Endodermal cell (in vitro differentiated cells): ENCODE data around the gene ACOX3. TPM values are rescaled to one million over a fixed set of nuclear protein-coding genes. Genes with fewer than 3 reads are reported as not detected.

Source experiments
- DNase-seq: peaks from one replicate; pipeline ENCODE4 v3.0.0-alpha.2; 2017
- H3K27ac ChIP-seq: 2 replicates; pipeline ENCODE4 v1.5.1; 2013; ENCODE audit warnings: mild to moderate bottlenecking, low read depth, low read length, moderate library complexity
- H3K27me3 ChIP-seq: 2 replicates; pipeline ENCODE4 v1.6.1; 2013; ENCODE audit warnings: mild to moderate bottlenecking, low read length, moderate library complexity; ENCODE audit not compliant: insufficient read depth, control insufficient read depth, poor library complexity, severe bottlenecking
- H3K36me3 ChIP-seq: 2 replicates; pipeline ENCODE4 v1.7.0; 2013; ENCODE audit warnings: mild to moderate bottlenecking, low read length, moderate library complexity; ENCODE audit not compliant: control insufficient read depth, insufficient read depth
- H3K4me1 ChIP-seq: one replicate; pipeline ENCODE4 v1.7.0; 2013; ENCODE audit warnings: low read length; ENCODE audit not compliant: control insufficient read depth, insufficient read depth
- H3K4me3 ChIP-seq: 2 replicates; pipeline ENCODE4 v1.5.1; 2013; ENCODE audit warnings: mild to moderate bottlenecking, low read length, moderate library complexity
- H3K9ac ChIP-seq: 2 replicates; pipeline ENCODE4 v1.6.1; 2013; ENCODE audit warnings: mild to moderate bottlenecking, low read length, moderate library complexity; ENCODE audit not compliant: poor library complexity, severe bottlenecking; ENCODE audit errors: extremely low read depth
- H3K9me3 ChIP-seq: 2 replicates; pipeline ENCODE4 v1.6.1; 2013; ENCODE audit warnings: mild to moderate bottlenecking, low read length, moderate library complexity; ENCODE audit not compliant: control insufficient read depth
- H3K27ac Mint-ChIP-seq: 2 replicates; pipeline ENCODE4 v1.8.0; 2020; ENCODE audit warnings: mixed read lengths
- H3K27me3 Mint-ChIP-seq: 2 replicates; pipeline ENCODE4 v1.8.0; 2021; ENCODE audit warnings: mild to moderate bottlenecking, mixed read lengths; ENCODE audit not compliant: insufficient read depth
- H3K36me3 Mint-ChIP-seq: 2 replicates; pipeline ENCODE4 v1.8.0; 2020; ENCODE audit warnings: low read depth, mixed read lengths
- H3K4me1 Mint-ChIP-seq: 2 replicates; pipeline ENCODE4 v1.8.0; 2020; ENCODE audit warnings: mixed read lengths
- H3K4me3 Mint-ChIP-seq: 2 replicates; pipeline ENCODE4 v1.8.0; 2020; ENCODE audit warnings: mild to moderate bottlenecking, moderate library complexity, mixed read lengths
- H3K9me3 Mint-ChIP-seq: 2 replicates; pipeline ENCODE4 v1.8.0; 2020; ENCODE audit warnings: mild to moderate bottlenecking, mixed read lengths
- CTCF ChIP-seq: fragments of 200-600 bp; sonication (generic); conservative IDR thresholded peaks from 2 replicates; pipeline ENCODE4 v1.5.0; 2021; ENCODE audit warnings: antibody characterized with exemption, mild to moderate bottlenecking
- WGBS, 2 experiments: methylation state at CpG; one replicate each; pipeline versions ENCODE4 v1.1.5 to v1.1.7; 2013; ENCODE audit warnings: missing lambda C conversion rate in 2 of 2, mixed read lengths in 1 of 2; ENCODE audit not compliant: insufficient coverage in 1 of 2, insufficient read length in 1 of 2; 5-methylcytosine and 5-hydroxymethylcytosine counted together
- total RNA-seq, 2 donors: library from RNA; stranded (reverse); fragmentation: NEBNext Ultra II Directional in 1 of 2; extraction: Animal tissue kit (Norgen Biotek cat#: 25700) in 1 of 2; gene quantifications; 2 replicates in 1 of 2; 3 replicates in 1 of 2; pipeline ENCODE4 v1.2.1, GENCODE V29; 2021

Gene ACOX3
- total RNA-seq, 2 donors from 2014 or later = 55.1 to 146 TPM

- H3K9ac ChIP-seq = no peak overlapping the region
Measured at GRCh38 chr4:8391972-8392371, 48.6 kb downstream of the ACOX3 start.

GRCh38 chr4:8391071-8391470, 49.5 kb downstream of the ACOX3 start:
- H3K27me3 ChIP-seq = no peaks in the 10 kb centered on the region
- H3K4me3 ChIP-seq = no peak overlapping the region
- H3K9me3 Mint-ChIP-seq = no peaks in the 10 kb centered on the region
- no peak overlapping the region for H3K27ac ChIP-seq
- WGBS, 2 experiments = 92 to 96% methylated on average over 3 to 7 of the region's 7 CpGs
- H3K27ac Mint-ChIP-seq = no peak overlapping the region
- no peak overlapping the region for H3K4me3 Mint-ChIP-seq
- no peaks in the 10 kb centered on the region for H3K9me3 ChIP-seq
- DNase-seq = no peak
- TF ChIP-seq CTCF = no peak
- H3K36me3 Mint-ChIP-seq = peaks cover 50% of the 10 kb centered on the region
- H3K4me1 ChIP-seq = no peaks in the 10 kb centered on the region
- no peak overlapping the region for H3K9ac ChIP-seq
- peaks cover 81% of the 10 kb centered on the region for H3K36me3 ChIP-seq
- H3K4me1 Mint-ChIP-seq = no peaks in the 10 kb centered on the region
- no peaks in the 10 kb centered on the region for H3K27me3 Mint-ChIP-seq

More at GRCh38 chr4:8391972-8392371, 48.6 kb downstream of the ACOX3 start:
- no peak overlapping the region for H3K27ac Mint-ChIP-seq
- WGBS, 2 experiments = 97% methylated on average over 8 to 9 of the region's 9 CpGs
- Histone ChIP-seq H3K36me3 (peaks cover 81% of the 10 kb centered on the region), H3K9me3 (no peaks in the 10 kb centered on the region), H3K4me1 (no peaks in the 10 kb centered on the region), H3K27ac (no peak overlapping the region), H3K27me3 (no peaks in the 10 kb centered on the region), H3K4me3 (no peak overlapping the region)
- peaks cover 50% of the 10 kb centered on the region for H3K36me3 Mint-ChIP-seq
- no peak for TF ChIP-seq CTCF
- H3K4me1 Mint-ChIP-seq = no peaks in the 10 kb centered on the region
- no peak overlapping the region for H3K4me3 Mint-ChIP-seq
- no peaks in the 10 kb centered on the region for H3K27me3 Mint-ChIP-seq
- no peaks in the 10 kb centered on the region for H3K9me3 Mint-ChIP-seq
- no peak for DNase-seq

- no peak for TF ChIP-seq CTCF
Measured at GRCh38 chr4:8390577-8390976, 49.9 kb downstream of the ACOX3 start.

More at GRCh38 chr4:8390577-8390976, 49.9 kb downstream of the ACOX3 start:
- Histone ChIP-seq H3K36me3 (peaks cover 81% of the 10 kb centered on the region), H3K9me3 (no peaks in the 10 kb centered on the region), H3K4me3 (no peak overlapping the region), H3K27me3 (no peaks in the 10 kb centered on the region), H3K4me1 (no peaks in the 10 kb centered on the region), H3K9ac (no peak overlapping the region), H3K27ac (no peak overlapping the region)
- H3K36me3 Mint-ChIP-seq = peaks cover 50% of the 10 kb centered on the region
- no peak overlapping the region for H3K27ac Mint-ChIP-seq
- H3K4me3 Mint-ChIP-seq = no peak overlapping the region
- 95 to 97% methylated on average over 4 to 5 of the region's 5 CpGs for WGBS, 2 experiments
- no peaks in the 10 kb centered on the region for H3K27me3 Mint-ChIP-seq
- no peaks in the 10 kb centered on the region for H3K4me1 Mint-ChIP-seq
- DNase-seq = no peak
- no peaks in the 10 kb centered on the region for H3K9me3 Mint-ChIP-seq
